Pulmonary artery endothelial cell (primary cell): Measurements from ENCODE around the gene TMEM151A. TPM values are rescaled to one million over a fixed set of nuclear protein-coding genes. Genes with fewer than 3 reads are reported as not detected.

Experiments used
- DNase-seq: peaks from one replicate; pipeline ENCODE4 v3.0.0-alpha.2; 2011; ENCODE audit warnings: low read depth, low spot score
- total RNA-seq: library from RNA; depleted of rRNA; stranded (reverse); fragments of >200 nt; gene quantifications from 2 replicates; pipeline ENCODE4 v1.2.3, GENCODE V29; 2014

TMEM151A gene
- total RNA-seq, 1 donor from 2014 or later = not detected

DNA sequence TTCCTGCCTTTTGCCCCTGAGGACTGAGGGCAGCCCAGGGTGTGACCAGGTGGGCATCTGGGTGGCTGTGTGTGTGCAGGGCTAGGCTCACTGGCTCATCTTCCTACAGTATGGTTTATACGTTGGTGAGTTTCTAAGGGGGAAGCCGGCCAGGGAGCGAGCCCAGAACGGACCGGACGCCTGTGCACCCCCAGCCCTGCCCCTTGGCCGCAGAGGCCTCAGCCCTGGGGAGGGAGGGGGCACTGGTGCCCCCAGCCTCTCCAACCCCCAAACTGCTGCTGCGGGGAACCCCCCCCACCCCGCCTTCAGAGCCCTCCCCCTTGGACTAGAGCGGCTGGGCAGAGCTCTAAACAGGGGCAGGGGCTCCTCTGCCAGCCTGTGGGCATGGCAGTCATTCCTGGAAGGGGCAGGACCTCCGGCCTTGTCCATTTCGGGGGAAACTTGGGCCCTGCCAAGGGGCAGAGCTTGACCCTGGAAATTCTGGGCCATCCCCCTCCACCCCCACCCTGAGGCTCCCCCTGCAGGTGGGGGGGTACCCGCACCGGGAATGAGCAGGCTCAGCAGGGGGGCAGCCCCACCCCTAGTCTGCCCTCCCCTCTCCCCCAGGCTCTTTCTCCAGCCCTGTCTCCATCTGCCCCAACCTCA is 8.1 kb upstream of the TMEM151A start:
- no peak for DNase-seq

- DNase-seq = no peak
Observed at GRCh38 chr11:66284526-66285078, 7.1 kb upstream of the TMEM151A start.

DNA sequence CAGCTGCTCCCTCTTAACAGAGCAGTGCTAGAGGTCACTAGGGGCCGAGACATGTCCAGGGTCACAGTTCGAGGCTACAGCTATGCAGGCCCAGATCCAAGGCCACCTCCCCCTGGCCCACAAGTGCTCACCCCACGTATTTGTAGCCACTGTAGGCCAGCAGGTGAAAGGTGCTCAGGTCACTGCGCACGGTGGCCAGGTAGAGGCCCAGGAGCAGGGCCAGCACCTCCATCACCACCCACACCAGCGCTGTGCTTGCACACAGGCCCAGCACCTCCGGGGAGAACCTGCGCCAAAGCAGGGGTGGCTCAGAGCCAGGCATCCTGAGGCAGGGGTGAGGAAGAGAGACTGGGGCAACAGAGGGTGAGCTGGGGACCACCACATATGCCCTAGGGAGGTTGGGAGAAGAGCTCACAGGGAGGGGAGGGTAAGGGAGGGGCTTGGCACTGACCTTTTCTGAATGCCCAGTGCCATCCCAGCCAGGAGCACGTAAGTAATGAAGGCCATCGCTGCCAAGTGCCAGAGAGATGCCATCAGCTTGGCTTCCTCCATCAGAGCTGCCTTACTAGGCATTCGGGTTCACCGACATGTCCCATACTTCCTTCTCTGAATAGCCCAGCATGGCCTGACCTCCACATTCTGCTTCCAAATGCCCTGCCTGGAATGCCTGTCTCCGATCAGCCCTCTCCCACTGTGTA is 6.3 kb upstream of the TMEM151A start:
- no peak for DNase-seq

- DNase-seq = no peak
Observed at GRCh38 chr11:66286699-66287098, 5.0 kb upstream of the TMEM151A start.

- no peak for DNase-seq
Observed at GRCh38 chr11:66287211-66287888, 4.3 kb upstream of the TMEM151A start.

DNA sequence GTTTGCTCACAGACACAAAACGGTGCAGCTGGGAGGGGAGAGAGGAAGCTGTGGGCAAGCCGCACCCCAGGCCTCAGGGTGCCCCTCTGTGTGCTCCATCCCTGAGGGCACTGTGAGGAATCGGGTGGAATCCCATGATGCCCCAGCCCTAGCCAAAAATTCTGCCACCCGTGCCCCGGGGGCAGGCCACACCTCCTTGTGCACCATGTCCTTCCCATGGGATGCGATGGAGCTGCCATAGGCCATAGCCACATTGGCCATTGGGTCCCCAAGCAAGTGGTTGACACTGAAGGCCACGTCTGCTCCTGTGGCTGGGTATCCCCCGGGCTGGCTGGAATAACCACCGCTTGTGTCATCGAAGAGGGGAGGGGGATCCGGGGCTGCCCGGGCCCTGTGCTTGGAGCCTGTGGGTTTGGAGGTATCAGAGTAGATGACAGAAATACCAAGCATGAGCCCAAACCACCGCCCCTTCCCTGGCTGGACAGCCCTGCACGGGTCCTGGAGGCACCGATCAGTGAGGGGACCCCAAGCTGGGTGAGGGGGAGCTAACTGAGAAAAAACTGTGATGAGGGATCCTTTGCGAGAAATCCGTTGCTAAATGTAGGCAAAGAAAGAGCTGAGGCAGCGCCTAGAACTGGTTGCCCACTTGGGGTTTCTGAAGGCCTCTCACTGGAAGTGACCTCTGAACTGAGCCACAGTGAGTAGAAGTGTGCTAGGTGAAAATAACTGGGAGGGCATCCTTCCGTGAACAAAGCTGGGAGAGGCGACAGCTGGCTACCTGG is 3.6 kb upstream of the TMEM151A start:
- DNase-seq = no peak

DNA sequence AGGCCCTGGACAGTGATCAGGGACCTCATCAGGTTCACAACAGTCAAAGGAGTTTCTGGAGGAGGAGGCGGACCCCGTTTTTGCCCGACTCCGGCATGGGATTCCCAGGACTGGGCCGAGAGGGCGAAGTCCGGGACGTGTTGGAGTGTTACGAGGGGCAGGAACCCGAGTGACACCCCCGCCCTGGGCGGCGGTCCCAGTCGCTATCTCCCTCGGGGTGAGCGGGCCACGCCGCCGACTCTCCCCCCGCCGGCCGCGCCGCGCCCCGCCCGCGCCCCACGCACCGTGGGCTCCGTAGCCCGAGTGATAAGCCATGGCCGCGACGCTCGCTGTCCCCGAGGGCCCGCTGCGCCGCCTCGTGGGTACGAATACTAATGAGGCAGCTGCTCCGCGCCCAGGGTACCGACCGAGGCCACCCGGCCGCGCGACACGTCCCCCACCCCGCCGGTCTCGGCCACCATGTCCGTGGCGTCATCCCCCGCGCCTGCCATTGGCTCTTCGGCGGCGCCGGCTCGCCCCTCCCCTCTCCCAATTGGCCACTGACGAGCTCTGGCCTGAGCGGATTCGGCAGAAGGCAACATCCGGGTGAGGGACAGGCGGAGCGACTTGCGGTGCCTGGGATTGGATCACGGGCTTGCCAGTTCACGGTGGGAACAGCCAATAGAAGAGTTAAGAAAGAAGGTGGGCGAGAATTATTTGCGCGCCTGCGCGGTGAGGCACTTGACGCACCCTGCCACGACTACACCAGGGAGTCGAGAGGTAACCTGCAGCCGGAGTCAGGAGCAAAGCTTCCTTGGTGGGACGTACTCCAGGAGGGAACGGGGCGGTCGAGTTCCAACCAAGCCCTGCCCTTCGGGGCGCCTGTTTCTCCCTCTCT is 2.8 kb upstream of the TMEM151A start, which contains the start of gene YIF1A:
Gene YIF1A (minus strand): TSS at position 473 of the 877 bp plus-strand sequence. CDS start 158 bp downstream, at position 315.
- peak; percentile 99 for DNase-seq

DNA sequence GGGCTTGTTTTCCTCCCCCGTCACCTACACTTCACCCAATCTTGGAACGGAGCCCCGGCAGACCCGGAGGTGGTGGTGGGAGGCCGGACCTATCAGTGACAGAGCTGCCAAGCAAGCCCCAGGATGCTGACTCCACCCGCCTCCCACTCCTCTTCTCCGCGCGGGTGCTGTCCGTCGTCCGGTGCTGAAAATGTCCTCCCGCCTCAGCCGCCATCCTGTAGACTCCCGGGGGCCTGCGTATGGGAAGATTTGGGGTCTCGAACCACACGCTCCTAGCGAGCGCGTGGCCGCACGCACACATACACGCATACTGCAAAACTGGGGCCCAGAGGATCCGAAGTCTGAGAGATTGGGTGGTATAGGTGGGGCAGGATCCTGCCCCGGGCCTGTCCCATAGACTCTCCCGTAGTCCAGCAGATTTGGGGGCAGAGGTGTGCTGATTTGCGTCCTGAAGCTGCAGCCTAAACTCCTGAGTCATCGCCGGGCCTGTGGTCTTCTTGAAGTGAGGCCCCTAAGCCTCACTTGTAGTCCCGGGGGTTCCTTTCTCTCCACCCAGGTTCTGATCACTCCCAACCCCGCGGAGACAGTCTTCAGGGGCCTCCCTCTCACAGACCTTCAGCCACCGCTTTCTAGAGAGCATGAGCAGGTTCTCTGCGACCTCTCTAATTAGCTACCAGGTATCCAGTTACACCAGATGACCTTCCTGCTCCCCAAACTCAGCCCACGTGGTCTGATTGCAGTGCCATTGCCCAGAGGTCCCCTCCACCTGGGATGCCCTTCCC is 2.0 kb upstream of the TMEM151A start:
- DNase-seq = peak; percentile 30

GRCh38 chr11:66290330-66290621 is 1.4 kb upstream of the TMEM151A start:
- no peak for DNase-seq

- DNase-seq = no peak
Observed at GRCh38 chr11:66291303-66291705, 390 bp upstream of the TMEM151A start.

DNA sequence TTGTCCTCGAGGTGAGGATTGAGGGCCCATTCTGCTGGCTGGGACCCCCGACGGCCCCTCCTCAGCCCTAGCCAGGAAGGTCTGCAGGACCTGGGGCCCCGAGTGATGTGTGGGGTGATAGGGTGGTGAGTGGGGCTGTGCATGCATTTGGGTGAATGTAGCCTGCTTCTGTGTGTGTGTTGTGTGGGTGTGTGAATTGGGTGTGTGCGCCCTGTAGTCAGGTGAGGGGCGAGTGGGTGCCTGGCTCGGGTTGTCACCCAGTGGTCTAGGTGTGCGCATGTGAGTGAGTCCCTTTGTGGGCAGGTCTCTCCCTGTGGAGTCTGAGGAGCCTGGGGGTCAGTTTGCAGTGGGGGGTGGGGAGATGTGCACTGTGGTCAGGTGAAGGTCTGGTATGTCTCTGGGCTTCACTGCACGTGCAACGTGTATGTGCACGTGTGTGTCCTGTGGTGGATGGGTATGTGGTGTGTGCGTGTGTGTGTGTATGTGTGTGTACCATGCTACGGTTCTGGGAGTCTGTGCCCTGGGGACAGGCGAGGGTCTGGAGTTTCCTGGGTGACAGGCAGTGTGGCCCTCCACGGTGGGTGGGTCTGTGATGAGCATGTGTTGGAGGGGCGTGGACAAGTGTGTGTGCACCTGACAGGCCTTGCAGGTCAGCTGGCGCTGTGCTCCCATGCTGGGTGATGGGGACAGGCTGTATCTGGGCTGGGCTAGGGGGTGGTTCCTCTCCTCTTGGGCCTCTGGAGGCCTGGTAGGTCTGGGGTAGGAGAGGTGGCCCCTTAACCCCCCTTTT is 1.0 kb downstream of the TMEM151A start:
- DNase-seq = no peak

- no peak for DNase-seq
Observed at GRCh38 chr11:66293352-66293751, 1.7 kb downstream of the TMEM151A start.

GRCh38 chr11:66293777-66294625 is 2.3 kb downstream of the TMEM151A start:
- DNase-seq = no peak

DNA sequence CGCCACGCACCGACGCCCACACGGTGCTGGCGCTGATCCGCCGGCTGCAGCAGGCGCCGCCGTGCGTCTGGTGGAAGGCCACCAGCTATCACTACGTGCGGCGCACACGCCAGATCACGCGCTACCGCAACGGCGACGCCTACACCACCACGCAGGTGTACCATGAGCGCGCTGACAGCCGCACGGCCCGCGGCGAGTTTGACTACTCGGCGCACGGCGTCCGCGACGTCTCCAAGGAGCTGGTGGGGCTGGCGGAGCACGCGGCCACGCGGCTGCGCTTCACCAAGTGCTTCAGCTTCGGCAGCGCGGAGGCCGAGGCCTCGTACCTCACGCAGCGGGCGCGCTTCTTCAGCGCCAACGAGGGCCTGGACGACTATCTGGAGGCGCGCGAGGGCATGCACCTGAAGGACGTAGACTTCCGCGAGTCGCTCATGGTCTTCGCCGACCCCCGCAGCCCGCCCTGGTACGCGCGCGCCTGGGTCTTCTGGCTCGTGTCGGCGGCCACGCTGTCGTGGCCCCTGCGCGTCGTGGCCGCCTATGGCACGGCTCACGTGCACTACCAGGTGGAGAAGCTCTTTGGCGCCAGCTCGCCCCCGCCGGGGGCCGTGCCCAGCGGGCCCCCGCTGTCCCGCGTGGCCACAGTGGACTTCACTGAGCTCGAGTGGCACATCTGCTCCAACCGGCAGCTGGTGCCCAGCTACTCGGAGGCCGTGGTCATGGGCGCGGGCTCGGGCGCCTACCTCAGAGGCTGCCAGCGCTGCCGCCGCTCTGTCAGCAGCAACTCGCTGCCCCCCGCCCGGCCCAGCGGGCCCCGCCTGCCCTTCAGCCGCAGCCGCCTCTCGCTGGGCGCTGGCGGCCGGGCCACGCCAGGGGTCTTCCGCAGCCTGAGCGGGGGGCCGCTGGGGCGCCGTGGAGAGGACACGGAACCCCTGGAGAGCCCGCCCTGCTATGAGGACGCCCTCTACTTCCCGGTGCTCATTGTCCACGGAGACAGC is 3.2 kb downstream of the TMEM151A start:
- no peak for DNase-seq

DNA sequence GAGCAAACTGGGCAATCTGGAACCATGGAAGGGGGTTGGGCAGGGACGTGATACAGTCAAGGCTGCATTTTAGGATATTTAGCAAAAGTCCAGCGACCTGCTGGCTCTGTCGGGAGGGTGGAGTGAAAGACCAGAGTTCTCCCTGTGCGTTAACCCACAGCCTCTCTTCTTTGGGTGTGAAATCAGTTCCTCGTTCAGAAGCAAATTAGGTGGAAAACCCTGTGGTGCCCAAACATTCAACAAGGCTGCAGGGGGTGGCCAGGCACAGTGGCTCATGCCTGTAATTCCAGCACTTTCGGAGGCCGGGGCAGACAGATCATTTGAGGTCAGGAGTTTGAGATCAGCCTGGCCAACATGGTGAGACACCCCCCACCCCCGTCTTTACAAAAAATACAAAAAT is 5.9 kb downstream of the TMEM151A start:
- DNase-seq = no peak

- DNase-seq = no peak
Observed at GRCh38 chr11:66299186-66299585, 7.5 kb downstream of the TMEM151A start.

DNA sequence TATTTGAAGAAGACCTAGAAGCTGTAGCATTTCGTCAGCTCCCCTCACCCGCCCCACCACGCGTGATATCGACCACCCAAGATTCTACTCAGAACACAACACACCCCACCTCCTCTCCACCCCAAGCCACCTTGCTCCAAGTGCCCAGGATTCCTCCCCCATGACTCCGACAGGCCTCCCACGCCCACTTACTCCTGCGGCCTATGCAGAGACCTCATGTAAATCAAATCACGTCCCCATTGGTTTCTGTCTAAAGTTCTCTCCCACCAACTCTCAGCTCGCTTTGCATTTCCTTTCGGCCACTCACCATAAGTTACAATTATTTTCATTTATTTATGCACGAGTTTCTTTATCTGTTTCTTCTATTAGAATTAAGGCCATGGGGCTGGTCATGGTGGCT is 11.0 kb downstream of the TMEM151A start:
- DNase-seq = no peak
